ENCODE data around the gene NR4A1. TPM values are rescaled to one million over a fixed set of nuclear protein-coding genes. Genes with fewer than 3 reads are reported as not detected.

NR4A1 gene
- total and polyA plus RNA-seq, 9 of the 15 experiments (the other 6 are each of a cell fraction or from before 2014, with no cell fraction given) = 0.07 to 4.7 (median 1.9) TPM; not detected in 1

DNA sequence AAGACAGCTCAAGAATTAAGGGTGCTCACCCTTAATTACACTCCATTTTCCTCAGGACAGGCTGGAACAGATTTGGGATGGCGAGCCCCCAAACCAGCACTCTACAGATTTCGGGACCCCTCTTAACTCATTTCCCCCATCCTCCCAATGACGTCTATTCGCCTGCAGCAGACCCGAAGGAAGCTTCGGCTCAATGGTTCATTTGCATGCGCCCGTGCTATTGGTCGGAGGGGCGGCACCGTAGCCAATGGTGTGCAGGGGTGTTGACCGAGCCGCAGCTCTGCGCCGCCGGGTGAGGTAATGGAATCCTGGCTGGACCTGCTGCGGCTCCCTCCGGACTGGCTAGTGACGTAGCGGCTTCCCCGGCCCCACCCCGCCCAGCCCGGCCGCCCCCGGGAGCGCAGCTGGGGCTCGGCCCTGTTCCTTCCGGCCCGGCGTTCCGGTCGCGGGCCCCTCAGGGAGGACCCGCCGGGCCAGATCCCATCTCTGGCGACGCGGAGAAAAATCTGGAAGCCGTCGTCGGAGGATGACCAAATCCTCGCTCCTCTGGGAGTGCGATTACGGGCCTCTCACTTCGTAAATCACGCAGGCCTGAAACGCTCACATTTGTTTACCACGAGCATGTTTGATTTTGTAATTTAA lies 18.3 kb upstream of the NR4A1 start (continued):
- TF ChIP-seq, protein P1, sequence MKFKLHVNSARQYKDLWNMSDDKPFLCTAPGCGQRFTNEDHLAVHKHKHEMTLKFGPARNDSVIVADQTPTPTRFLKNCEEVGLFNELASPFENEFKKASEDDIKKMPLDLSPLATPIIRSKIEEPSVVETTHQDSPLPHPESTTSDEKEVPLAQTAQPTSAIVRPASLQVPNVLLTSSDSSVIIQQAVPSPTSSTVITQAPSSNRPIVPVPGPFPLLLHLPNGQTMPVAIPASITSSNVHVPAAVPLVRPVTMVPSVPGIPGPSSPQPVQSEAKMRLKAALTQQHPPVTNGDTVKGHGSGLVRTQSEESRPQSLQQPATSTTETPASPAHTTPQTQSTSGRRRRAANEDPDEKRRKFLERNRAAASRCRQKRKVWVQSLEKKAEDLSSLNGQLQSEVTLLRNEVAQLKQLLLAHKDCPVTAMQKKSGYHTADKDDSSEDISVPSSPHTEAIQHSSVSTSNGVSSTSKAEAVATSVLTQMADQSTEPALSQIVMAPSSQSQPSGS (CRISPR knock-in tag; IDR thresholded peaks at IDR 0.05) = no peak
- no peak for TF ChIP-seq TRIM28 (IDR thresholded peaks at IDR 0.05)
- TF ChIP-seq, protein P2, sequence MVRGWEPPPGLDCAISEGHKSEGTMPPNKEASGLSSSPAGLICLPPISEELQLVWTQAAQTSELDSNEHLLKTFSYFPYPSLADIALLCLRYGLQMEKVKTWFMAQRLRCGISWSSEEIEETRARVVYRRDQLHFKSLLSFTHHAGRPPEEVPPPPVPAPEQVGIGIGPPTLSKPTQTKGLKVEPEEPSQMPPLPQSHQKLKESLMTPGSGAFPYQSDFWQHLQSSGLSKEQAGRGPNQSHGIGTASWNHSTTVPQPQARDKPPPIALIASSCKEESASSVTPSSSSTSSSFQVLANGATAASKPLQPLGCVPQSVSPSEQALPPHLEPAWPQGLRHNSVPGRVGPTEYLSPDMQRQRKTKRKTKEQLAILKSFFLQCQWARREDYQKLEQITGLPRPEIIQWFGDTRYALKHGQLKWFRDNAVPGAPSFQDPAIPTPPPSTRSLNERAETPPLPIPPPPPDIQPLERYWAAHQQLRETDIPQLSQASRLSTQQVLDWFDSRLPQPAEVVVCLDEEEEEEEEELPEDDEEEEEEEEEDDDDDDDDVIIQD (CRISPR knock-in tag; IDR thresholded peaks at IDR 0.05) = no peak
- no peak for TF ChIP-seq SRSF3 (IDR thresholded peaks at IDR 0.05; ENCODE audit: insufficient read depth, low read length)
- no peak for TF ChIP-seq SAFB (IDR thresholded peaks at IDR 0.05; ENCODE audit: borderline replicate concordance, low read depth, low read length)
- no peak for TF ChIP-seq ZNF41 (CRISPR knock-in tag; conservative IDR thresholded peaks at IDR 0.05)
- TF ChIP-seq, protein P3, sequence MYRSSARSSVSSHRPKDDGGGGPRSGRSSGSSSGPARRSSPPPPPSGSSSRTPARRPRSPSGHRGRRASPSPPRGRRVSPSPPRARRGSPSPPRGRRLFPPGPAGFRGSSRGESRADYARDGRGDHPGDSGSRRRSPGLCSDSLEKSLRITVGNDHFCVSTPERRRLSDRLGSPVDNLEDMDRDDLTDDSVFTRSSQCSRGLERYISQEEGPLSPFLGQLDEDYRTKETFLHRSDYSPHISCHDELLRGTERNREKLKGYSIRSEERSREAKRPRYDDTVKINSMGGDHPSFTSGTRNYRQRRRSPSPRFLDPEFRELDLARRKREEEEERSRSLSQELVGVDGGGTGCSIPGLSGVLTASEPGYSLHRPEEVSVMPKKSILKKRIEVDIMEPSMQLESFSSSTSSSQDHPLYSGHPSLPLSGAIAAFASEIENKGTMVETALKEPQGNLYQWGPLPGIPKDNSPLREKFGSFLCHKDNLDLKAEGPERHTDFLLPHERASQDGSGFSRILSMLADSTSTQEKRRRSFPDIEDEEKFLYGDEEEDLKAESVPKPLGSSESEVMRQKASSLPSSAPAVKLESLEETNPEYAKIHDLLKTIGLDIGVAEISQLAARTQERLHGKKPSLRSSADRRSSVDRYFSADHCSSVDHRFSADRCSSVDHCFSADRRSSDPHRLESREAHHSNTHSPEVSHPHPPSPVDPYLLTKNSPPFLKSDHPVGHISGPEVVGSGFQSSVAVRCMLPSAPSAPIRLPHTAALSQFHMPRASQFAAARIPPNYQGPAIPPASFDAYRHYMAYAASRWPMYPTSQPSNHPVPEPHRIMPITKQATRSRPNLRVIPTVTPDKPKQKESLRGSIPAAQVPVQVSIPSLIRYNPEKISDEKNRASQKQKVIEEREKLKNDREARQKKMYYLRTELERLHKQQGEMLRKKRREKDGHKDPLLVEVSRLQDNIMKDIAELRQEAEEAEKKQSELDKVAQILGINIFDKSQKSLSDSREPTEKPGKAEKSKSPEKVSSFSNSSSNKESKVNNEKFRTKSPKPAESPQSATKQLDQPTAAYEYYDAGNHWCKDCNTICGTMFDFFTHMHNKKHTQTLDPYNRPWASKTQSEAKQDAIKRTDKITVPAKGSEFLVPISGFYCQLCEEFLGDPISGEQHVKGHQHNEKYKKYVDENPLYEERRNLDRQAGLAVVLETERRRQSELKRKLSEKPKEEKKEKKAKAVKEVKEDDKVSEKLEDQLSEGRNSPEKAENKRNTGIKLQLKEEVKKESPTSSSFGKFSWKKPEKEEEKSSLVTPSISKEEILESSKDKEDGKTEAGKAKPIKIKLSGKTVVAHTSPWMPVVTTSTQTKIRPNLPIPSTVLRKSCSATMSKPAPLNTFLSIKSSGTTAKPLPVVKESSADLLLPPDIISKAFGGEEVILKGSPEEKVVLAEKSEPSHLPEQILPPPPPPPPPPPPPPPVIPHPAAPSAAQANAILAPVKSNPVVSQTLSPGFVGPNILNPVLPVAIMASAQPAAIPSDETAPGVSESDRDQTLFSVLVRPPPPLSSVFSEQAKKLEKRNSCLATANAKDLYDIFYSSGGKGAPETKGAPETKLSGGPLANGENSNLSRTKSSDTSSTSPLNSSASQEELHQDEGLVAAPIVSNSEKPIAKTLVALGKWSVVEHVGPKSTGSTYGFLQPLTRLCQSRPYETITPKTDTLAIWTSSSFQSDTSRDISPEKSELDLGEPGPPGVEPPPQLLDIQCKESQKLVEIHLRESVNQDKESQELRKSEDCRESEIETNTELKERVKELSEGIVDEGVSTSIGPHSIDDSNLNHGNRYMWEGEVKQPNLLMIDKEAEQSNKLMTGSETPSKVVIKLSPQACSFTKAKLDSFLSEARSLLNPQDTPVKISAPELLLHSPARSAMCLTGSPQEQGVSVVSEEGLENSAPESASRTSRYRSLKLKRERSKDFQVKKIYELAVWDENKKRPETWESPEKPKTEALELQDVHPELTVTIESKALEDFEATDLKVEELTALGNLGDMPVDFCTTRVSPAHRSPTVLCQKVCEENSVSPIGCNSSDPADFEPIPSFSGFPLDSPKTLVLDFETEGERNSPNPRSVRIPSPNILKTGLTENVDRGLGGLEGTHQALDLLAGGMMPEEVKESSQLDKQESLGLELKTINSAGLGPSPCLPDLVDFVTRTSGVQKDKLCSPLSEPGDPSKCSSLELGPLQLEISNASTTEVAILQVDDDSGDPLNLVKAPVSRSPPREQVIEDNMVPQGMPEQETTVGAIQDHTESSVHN (IDR thresholded peaks at IDR 0.05; ENCODE audit: borderline replicate concordance in 1 of 2, low read depth in 1 of 2) = no peak
- no peak for TF ChIP-seq SMAD3 (CRISPR knock-in tag; conservative IDR thresholded peaks at IDR 0.05)
- no peak for TF ChIP-seq ZKSCAN1 (IDR thresholded peaks at IDR 0.05; ENCODE audit: low read depth, low read length)
- TF ChIP-seq, protein P4, sequence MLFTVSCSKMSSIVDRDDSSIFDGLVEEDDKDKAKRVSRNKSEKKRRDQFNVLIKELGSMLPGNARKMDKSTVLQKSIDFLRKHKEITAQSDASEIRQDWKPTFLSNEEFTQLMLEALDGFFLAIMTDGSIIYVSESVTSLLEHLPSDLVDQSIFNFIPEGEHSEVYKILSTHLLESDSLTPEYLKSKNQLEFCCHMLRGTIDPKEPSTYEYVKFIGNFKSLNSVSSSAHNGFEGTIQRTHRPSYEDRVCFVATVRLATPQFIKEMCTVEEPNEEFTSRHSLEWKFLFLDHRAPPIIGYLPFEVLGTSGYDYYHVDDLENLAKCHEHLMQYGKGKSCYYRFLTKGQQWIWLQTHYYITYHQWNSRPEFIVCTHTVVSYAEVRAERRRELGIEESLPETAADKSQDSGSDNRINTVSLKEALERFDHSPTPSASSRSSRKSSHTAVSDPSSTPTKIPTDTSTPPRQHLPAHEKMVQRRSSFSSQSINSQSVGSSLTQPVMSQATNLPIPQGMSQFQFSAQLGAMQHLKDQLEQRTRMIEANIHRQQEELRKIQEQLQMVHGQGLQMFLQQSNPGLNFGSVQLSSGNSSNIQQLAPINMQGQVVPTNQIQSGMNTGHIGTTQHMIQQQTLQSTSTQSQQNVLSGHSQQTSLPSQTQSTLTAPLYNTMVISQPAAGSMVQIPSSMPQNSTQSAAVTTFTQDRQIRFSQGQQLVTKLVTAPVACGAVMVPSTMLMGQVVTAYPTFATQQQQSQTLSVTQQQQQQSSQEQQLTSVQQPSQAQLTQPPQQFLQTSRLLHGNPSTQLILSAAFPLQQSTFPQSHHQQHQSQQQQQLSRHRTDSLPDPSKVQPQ (CRISPR knock-in tag; IDR thresholded peaks at IDR 0.05; ENCODE audit: borderline replicate concordance) = no peak

Measured in K562 (cell line).